Neuron (in vitro differentiated cells): ENCODE results near the gene ADCY6.

Experiments
- H2AFZ ChIP-seq: one replicate; pipeline ENCODE4 v1.6.1; 2013; ENCODE audit warnings: low read depth, mild to moderate bottlenecking, inconsistent platforms, low read length, moderate library complexity
- H3K27me3 ChIP-seq: one replicate; pipeline ENCODE4 v1.6.1; 2013; ENCODE audit warnings: low read length; ENCODE audit not compliant: insufficient read depth
- H3K36me3 ChIP-seq: one replicate; pipeline ENCODE4 v1.6.1; 2013; ENCODE audit warnings: low read length; ENCODE audit not compliant: insufficient read depth
- H3K4me1 ChIP-seq: one replicate; pipeline ENCODE4 v1.6.1; 2013; ENCODE audit warnings: low read length; ENCODE audit not compliant: insufficient read depth
- H3K4me3 ChIP-seq: 2 replicates; pipeline ENCODE4 v1.5.1; 2013; ENCODE audit warnings: mild to moderate bottlenecking, low read length, moderate library complexity
- H3K9me3 ChIP-seq: one replicate; pipeline ENCODE4 v1.6.1; 2013; ENCODE audit warnings: low read length

ADCY6 gene

GRCh38 chr12:48773686-48774085 lies 15.2 kb downstream of the ADCY6 start:
- Histone ChIP-seq H3K4me3 (no peak overlapping the region), H3K27me3 (no peaks in the 10 kb centered on the region), H3K9me3 (no peaks in the 10 kb centered on the region), H2AFZ (no peak overlapping the region), H3K4me1 (no peaks in the 10 kb centered on the region), H3K36me3 (peaks cover 79% of the 10 kb centered on the region)

- H3K9me3 ChIP-seq: no peaks in the 10 kb centered on the region
- H3K4me1 ChIP-seq: no peaks in the 10 kb centered on the region
- H2AFZ ChIP-seq: no peak overlapping the region
- no peaks in the 10 kb centered on the region for H3K27me3 ChIP-seq
- H3K36me3 ChIP-seq: peaks cover 86% of the 10 kb centered on the region
- H3K4me3 ChIP-seq: no peak overlapping the region
Observed at GRCh38 chr12:48771588-48772112, 17.2 kb downstream of the ADCY6 start.

- no peaks in the 10 kb centered on the region for H3K4me1 ChIP-seq
- H2AFZ ChIP-seq: no peak overlapping the region
- H3K4me3 ChIP-seq: no peak overlapping the region
- no peaks in the 10 kb centered on the region for H3K9me3 ChIP-seq
- H3K27me3 ChIP-seq: no peaks in the 10 kb centered on the region
- H3K36me3 ChIP-seq: peaks cover 86% of the 10 kb centered on the region
Observed at GRCh38 chr12:48770756-48771155, 18.1 kb downstream of the ADCY6 start.

GRCh38 chr12:48768736-48769135 lies 20.2 kb downstream of the ADCY6 start:
- Histone ChIP-seq H3K36me3 (peaks cover 70% of the 10 kb centered on the region), H3K4me1 (no peaks in the 10 kb centered on the region), H3K27me3 (no peaks in the 10 kb centered on the region), H3K9me3 (no peaks in the 10 kb centered on the region), H3K4me3 (no peak overlapping the region), H2AFZ (no peak overlapping the region)

- Histone ChIP-seq H3K27me3 (no peaks in the 10 kb centered on the region), H3K4me3 (no peak overlapping the region), H3K4me1 (no peaks in the 10 kb centered on the region), H2AFZ (no peak overlapping the region), H3K9me3 (no peaks in the 10 kb centered on the region), H3K36me3 (peaks cover 64% of the 10 kb centered on the region)
Observed at GRCh38 chr12:48768147-48768546, 20.7 kb downstream of the ADCY6 start.

- Histone ChIP-seq H3K9me3 (no peaks in the 10 kb centered on the region), H3K36me3 (peaks cover 58% of the 10 kb centered on the region), H3K27me3 (no peaks in the 10 kb centered on the region), H3K4me1 (no peaks in the 10 kb centered on the region), H2AFZ (no peak overlapping the region), H3K4me3 (no peak overlapping the region)
Observed at GRCh38 chr12:48767521-48767920, 21.4 kb downstream of the ADCY6 start.

- Histone ChIP-seq H3K36me3 (peaks cover 54% of the 10 kb centered on the region), H3K4me3 (no peak overlapping the region), H2AFZ (no peak overlapping the region)
Observed at GRCh38 chr12:48767047-48767446, 21.8 kb downstream of the ADCY6 start.

GRCh38 chr12:48765753-48766162 lies 23.1 kb downstream of the ADCY6 start:
- H2AFZ ChIP-seq: no peak overlapping the region
- H3K9me3 ChIP-seq: no peaks in the 10 kb centered on the region
- no peak overlapping the region for H3K4me3 ChIP-seq
- no peaks in the 10 kb centered on the region for H3K27me3 ChIP-seq
- peaks cover 41% of the 10 kb centered on the region for H3K36me3 ChIP-seq
- H3K4me1 ChIP-seq: no peaks in the 10 kb centered on the region

More at GRCh38 chr12:48767047-48767446, 21.8 kb downstream of the ADCY6 start:
- H3K4me1 ChIP-seq: no peaks in the 10 kb centered on the region
- no peaks in the 10 kb centered on the region for H3K9me3 ChIP-seq
- no peaks in the 10 kb centered on the region for H3K27me3 ChIP-seq

GRCh38 chr12:48764521-48764920 lies 24.4 kb downstream of the ADCY6 start:
- Histone ChIP-seq H3K4me1 (no peaks in the 10 kb centered on the region), H3K36me3 (peaks cover 35% of the 10 kb centered on the region), H3K9me3 (no peaks in the 10 kb centered on the region), H3K4me3 (no peak overlapping the region), H2AFZ (no peak overlapping the region), H3K27me3 (no peaks in the 10 kb centered on the region)

GRCh38 chr12:48758737-48759136 lies 30.2 kb downstream of the ADCY6 start:
- no peaks in the 10 kb centered on the region for H3K36me3 ChIP-seq

GRCh38 chr12:48758186-48758585 lies 30.7 kb downstream of the ADCY6 start:
- no peak overlapping the region for H3K4me3 ChIP-seq
- no peaks in the 10 kb centered on the region for H3K4me1 ChIP-seq
- no peaks in the 10 kb centered on the region for H3K36me3 ChIP-seq
- no peaks in the 10 kb centered on the region for H3K27me3 ChIP-seq
- no peaks in the 10 kb centered on the region for H3K9me3 ChIP-seq
- no peak overlapping the region for H2AFZ ChIP-seq

More at GRCh38 chr12:48758737-48759136, 30.2 kb downstream of the ADCY6 start:
- H3K4me3 ChIP-seq: no peak overlapping the region
- H3K9me3 ChIP-seq: no peaks in the 10 kb centered on the region
- H3K27me3 ChIP-seq: no peaks in the 10 kb centered on the region
- no peak overlapping the region for H2AFZ ChIP-seq
- no peaks in the 10 kb centered on the region for H3K4me1 ChIP-seq

- no peaks in the 10 kb centered on the region for H3K27me3 ChIP-seq
- H3K4me3 ChIP-seq: no peak overlapping the region
- H3K36me3 ChIP-seq: no peaks in the 10 kb centered on the region
- H2AFZ ChIP-seq: no peak overlapping the region
- H3K4me1 ChIP-seq: no peaks in the 10 kb centered on the region
- no peaks in the 10 kb centered on the region for H3K9me3 ChIP-seq
Observed at GRCh38 chr12:48750769-48751356, 38.0 kb downstream of the ADCY6 start.

- Histone ChIP-seq H3K4me1 (no peaks in the 10 kb centered on the region), H3K4me3 (no peak overlapping the region), H3K9me3 (no peaks in the 10 kb centered on the region), H3K36me3 (no peaks in the 10 kb centered on the region), H3K27me3 (no peaks in the 10 kb centered on the region), H2AFZ (no peak overlapping the region)
Observed at GRCh38 chr12:48750215-48750614, 38.7 kb downstream of the ADCY6 start.
